Measurements from ENCODE around the gene SLC22A23.

The SLC22A23 gene, protein sequence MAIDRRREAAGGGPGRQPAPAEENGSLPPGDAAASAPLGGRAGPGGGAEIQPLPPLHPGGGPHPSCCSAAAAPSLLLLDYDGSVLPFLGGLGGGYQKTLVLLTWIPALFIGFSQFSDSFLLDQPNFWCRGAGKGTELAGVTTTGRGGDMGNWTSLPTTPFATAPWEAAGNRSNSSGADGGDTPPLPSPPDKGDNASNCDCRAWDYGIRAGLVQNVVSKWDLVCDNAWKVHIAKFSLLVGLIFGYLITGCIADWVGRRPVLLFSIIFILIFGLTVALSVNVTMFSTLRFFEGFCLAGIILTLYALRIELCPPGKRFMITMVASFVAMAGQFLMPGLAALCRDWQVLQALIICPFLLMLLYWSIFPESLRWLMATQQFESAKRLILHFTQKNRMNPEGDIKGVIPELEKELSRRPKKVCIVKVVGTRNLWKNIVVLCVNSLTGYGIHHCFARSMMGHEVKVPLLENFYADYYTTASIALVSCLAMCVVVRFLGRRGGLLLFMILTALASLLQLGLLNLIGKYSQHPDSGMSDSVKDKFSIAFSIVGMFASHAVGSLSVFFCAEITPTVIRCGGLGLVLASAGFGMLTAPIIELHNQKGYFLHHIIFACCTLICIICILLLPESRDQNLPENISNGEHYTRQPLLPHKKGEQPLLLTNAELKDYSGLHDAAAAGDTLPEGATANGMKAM

DNA sequence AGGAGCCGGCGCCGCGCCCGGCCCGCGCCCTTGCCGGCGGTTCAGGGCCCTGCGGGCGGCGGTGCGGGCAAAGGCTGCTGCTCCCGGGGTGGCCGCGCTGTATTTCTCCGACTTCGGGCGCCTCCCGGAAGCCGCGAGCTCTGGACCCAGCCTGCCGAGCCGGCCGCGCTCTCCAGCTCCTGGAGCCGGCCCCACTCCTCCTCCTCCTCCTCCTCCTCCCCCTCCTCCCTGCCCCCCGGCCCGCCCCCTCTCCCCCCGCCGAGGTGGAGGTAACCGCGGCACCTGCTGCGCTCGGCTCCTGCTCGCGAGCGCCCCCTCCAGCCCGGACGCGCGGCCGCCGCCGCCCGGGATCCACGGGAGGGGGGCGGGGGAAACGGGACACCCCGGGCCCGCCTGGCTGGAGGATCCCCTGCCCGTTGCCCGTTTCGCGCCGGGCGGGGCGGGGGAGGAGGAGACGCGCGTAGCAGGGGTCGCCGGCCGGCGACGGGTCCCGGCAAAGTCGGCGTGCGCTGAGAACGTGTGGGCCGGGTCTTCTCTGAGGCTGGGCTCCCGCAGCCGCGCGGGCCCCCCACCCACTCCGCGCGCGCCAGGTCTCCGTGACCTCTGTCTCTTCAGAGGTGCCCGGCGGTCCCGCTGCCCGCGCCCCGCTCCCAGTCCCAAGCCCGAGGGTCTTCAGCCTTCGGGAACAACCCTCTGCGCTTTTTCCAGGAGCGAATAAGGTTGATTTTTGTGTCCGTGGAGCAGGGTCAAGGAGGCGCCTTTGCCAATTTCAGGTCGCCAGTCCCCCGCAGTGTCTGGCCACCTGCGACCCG lies at the start of gene SLC22A23:
SLC22A23 (minus strand) TSS at position 153 of the 812 bp plus-strand sequence. CDS start 491 bp downstream, outside the sequence.
- no peak for DNase-seq

DNA sequence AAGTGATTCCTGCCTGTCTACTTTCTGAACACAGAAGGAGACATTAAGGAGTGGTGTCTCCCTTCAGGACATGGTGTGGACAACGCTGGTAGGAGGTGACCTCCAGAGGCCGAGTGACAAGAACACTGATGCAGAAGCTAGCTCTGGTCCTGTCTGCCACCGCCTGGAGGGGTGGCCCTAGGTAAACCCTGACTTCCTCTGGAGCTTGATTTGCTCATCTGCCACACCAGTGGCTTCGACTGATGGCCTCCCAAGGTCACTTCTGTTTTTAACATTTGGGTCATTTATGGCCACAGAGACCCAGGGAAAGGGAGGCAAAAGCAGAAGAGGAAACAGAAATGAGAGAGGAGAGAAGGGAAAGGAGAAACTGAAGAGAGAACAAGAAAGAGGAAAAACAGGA lies 49.4 kb upstream of the SLC22A23 start:
- no peak for DNase-seq

DNA sequence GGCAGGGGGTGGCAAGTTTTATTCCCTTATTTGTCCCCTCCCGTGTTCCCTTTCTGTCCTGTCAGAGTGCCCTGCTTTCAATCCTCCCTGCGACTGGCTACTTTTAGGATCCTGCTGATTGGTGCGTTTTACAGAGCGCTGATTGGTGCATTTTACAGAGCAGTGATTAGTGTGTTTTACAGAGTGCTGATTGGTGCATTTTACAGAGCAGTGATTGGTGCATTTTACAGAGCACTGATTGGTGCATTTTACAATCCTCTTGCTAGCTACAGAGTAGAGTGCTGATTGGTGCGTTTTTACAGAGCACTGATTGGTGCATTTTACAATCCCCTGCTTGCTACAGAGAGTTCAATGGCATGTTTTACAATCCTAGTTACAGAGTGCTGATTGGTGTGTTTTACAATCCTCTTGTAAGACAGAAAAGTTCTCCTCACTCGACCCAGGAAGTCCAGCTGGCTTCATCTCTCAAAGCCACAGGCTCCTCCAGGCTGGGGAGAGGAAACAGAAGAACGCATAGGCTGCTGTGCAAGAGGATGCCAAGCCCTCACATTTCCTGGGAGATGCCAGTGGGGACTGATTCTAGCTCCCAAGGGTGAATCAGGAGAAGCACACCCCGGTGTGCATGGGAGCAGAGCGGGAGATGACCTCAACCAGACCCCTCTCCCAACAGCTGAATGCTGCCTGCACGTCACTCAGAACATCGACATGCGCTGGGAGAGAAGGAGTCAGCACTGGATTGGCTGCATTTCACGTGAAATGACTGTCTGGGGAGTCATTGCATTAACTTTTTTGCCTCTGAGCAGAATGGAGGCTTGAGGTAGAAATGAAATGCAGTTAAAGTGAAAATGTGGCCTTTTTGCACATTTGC lies 48.3 kb upstream of the SLC22A23 start:
- DNase-seq = no peak

DNA sequence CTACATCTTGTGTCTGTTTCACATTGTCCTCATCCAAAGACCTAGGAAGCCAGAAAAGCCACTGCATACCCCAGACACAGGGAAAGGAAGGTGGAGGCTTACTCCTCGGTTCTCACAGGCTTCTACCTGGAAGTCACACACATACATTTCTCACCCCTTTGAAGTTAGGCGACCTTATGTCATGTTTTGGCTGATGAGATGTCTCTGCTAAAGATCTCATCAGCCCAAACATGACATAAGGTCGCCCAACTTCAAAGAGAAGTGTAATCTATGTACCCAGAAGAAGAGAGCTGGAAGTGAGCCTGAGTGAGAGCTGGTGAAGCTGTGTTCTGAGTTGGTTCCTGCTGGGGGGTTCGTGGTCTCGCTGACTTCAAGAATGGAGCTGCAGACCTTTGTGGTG lies 47.5 kb upstream of the SLC22A23 start:
- no peak for DNase-seq

DNA sequence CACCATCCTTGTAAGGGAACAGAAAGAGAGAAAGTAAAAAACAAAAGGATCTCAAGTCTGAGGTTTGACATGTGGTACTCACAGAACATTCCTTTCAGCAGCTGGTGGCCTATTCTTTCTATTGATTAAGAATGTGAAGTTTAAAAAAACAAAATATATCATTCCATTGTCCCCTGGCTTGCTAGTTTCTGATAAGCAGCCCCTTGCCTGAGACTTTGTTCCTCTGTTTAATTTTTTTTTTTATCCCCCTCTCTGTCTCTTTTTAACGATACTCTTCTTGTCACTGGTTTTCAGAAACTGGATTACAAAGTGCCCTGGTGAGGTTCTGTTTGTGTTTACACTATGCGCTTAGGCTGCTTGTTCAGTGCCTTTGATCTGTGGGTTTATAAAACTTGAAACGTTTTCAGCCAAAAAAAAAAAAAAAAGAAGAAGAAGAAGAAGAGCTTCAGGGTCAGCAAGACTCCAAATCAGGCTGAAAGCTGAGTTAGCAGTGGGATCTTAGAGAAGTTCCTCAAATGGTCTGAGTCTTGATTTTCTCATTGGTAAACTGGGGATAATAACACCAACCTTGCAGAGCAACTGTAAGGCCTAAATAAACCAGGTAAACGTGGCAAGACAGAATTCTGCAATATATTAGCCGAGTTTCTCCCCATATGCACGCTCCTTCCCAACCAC lies 45.1 kb upstream of the SLC22A23 start:
- no peak for DNase-seq

DNA sequence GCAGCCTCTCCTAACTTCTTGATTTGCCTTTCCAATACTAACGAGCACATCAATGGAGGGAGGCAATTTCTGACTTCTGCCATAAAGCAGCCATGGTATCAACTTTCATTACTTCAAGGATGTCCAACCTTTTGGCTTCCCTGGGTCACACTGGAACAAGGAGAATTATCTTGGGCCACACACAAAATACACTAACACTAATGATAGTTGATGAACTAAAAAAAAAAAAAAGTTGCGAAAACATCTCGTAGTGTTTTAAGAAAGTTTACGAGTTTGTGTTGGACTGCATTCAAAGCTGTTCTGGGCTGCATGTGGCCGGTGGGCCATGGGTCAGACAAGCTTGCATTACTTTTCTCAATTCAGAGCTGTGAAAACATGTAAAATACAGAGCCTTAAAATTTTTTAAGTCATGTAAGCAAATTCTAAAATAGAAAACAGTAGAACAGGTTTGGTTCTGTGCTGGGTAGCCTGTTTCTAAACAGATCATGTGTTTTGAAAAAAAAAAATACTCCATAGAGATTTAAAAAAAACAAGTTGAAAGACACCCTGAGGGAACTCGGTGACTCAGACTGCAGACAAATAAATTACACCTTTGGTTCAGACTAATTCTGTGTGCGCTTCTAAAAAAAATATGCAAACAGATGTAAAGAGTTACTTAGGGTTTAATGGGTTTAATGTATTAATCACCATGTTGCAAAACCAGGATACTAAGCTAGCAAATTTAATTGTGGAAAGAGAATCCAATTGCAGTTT lies 43.6 kb upstream of the SLC22A23 start:
- DNase-seq = no peak

DNA sequence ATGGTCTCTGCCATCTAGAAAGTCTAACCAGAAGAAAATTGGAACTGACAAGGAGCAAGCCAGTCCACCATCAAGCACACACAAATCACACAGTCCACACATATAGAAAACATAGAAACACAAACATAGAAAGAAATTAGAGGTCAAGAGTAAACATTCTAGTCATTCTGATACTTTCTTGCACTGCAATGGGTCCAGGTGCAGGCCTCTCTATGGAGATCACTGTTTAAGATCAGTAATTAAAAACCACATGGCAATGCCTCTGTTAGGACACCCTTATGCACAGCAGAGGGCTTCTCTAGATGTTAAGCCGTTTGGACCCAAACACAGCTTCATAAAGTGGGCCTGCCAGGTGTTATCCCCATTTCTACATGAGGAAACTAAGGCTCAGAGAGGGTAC lies 42.8 kb upstream of the SLC22A23 start:
- DNase-seq = no peak

DNA sequence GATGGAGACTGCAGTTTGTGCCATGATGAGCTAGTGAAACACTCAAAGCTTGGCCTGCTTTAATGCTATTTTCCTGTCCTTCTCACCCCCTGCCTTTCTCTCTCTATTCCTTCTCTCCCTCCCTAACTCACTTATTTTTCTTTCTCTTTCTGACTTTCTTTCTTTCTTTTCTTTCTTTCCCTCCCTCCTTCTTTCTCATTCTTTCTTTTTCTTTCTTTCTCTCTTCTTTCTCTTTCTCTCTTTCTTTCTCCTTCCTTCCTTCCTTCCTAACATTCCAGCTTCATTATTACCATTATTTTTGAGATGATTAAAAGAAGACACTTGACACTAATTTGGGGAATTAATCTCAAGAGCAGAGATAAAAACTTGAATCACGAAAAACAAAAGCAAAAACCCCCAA lies 39.5 kb upstream of the SLC22A23 start:
- DNase-seq = no peak

DNA sequence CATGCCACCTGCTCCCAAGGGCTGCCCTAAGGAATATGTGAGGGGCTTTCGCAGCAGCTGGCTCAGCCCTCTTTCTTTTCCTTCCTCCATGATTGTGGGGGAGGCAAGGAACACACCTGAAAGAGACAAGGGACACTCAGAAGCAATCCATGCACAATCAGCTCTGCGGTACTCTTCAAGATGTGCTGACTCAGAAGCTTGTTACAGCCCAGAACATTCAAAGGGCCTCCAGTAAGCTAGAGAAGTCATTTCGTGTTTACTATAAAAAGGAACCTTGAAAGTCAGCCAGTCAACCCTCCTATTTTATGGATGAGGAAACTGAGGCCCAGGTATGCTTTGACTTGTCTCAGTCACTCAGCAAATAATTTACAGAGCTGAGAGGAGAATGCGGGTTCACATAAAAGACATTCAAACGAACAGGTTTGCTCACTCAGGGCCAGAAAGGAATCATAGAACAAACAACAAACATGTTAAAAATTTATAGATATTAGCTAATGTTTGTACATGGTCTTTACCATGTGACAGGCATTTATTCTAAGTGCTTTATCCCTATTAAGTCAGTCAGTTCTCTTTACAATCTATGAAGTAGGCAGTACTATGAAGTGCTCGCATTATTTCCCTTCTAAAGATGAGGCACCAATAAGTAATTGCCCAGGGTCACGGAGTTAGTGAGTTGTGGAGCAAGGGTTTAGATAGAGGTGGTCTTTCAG lies 37.7 kb upstream of the SLC22A23 start:
- DNase-seq = no peak

DNA sequence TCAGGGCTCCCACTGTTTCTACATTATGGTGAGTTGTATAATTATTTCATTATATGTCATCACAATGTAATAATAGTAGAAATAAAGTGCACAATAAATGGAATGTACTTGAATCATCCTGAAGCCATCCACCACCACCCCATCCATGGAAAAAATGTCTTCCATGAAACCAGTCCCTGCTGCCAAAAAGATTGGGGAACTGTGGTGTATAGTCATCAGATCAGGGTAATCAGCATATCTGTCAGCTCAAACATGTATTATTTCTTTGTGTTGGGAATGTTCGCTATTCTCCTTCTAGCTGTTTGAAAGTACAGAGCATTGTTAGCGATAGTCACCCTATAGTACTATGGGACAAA lies 33.8 kb upstream of the SLC22A23 start:
- DNase-seq = no peak

DNA sequence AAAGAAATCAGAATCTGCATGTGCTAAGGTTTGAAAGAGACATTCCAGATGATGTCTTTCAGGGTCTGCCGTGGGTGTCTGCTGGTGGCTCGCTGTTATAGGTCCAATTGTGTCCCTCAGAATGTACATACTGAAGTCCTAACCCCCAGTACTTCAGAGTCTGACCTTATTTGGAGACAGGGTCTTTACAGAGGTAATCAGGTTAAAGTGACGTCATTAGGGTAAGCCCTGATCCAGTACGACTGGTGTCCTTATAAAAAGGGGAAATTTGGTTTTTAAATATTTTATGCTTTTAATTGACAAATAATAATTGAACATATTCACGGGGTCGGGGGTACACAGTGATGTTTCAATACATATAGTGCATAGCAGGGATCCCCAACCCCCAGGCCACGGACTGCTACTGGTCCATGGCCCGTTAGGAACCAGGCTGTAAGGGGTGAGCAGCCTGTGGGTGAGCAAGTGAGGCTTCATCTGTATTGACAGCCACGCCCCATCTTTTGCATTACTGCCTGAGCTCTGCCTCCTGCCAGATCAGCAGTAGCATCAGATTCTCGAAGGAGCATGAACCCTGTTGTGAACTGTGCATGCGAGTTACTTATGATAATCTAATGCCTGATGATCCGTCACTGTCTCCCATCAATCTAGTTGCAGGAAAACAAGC lies 33.2 kb upstream of the SLC22A23 start:
- DNase-seq = no peak

DNA sequence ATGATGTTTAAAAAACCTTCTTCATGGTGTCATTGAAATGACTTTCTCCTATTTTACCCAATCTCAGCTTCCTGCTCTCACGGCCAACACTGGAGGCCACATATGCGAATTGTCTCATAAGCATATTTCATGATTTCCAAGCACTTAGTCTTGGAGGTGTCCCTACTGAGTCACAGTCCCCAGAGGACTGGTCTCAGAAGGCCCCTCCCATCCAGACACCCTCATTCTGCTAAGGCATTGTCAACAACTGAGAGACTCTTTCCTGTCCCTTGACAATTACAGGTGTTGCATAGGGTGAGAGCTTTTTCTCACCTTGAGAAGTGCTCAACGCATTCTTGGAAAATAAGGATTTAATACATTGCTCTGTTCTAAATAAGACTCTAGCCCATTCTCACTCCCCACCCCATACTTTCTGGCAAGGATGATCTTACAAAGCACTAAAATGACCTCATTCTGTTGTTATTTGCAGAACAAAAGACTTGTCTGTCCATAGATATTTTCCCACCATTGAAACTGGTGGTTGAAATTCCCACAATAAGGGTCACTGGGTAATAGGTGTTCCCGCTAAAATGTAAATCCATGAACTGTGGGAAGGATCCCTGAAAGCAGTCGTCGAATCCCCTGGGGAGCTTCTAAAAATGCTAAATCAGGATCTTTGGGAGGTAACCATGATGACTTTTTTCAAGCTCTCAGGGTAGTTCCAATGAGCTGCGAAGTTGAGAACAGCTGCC lies 32.3 kb upstream of the SLC22A23 start:
- no peak for DNase-seq

DNA sequence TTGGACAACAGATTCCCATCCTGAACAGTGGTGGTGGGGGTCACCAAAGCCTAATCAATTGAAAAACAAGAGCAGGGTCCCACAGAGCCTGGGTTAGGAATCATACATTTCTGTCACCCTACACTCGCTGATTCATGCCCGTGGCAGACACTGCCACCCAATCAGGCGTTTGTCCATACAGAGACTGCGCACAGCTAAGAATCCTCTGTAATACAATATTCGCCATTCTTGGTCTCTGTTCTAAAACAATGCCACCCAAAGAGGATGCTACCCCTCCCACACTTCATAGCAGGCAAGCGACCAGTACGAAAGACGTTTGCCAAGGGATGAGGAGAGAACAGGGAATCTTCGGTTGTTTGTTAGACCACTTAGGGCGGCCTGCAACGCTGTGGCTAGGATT lies 28.1 kb upstream of the SLC22A23 start:
- no peak for DNase-seq

DNA sequence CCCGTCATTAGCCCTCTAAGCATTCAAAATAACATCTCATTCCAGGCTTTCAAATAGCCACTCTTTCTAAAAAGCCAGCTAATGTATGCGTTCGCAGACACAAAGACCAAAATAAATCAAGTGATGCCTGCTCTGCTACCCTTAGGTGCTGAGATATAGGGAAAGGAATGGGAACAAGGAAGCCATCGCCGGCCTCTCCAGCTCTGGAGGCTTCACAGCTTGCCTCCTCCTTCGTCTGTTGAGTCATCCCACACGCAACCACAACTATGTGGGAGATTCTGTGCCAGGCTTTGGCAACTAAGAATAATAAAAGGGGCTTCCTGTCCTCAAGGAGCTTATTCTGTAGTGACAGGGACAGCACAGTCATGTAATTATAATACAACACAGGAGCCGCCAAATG lies 27.3 kb upstream of the SLC22A23 start:
- DNase-seq = no peak

DNA sequence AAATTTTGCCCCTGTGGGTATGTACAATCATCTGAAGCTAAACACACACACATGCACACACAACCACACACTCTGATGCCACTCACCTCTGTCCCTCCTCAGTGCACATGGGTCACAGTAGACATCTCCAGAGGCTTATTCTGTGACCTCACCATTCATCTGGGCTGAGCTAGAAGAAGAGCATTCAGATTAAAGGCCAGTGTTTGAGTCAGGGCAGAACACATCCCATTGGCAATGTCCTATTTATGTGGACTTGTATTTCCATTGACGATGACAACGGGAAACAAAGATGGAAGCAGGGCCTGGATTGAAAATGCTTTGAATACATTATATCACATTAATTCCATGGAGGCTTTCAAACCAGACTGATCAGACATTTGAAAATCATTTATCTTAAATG lies 26.8 kb upstream of the SLC22A23 start:
- no peak for DNase-seq

DNA sequence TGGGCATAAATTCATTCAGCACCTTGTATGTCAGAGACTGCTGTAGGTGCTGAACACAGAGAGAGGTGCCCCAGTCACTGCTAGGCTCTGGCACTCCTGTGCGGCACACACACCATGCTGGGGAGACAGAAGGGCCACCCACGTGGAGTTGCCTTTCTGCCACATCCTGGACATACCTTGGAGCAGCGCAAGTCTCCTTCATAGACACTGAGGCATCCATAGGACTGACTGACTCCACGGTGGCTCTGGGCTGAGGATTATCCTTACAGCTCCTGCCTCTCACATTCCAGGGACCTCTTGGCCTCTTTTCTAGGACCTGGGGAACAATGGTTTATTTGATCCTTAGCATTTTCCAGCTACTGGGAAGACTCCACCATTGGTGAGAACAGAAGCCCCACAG lies 26.0 kb upstream of the SLC22A23 start:
- DNase-seq = no peak

DNA sequence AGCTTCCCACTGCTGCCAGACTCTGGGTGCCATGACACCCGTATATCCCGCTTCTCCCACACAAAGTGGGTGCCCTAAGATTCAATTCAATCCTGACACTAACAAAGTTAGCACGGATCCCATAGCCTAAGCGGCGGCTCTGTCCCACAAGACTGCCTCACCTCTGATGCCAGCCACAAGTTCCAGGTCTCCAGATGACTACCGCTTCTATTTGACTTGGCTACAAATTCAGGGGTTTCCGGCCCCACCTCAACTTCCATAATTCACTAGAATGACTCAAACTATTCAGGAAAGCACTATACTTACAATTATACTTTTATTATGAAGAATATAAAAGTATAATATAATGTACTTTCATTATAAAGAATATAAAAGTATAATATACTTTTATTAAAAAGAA lies 24.8 kb upstream of the SLC22A23 start:
- DNase-seq = no peak

DNA sequence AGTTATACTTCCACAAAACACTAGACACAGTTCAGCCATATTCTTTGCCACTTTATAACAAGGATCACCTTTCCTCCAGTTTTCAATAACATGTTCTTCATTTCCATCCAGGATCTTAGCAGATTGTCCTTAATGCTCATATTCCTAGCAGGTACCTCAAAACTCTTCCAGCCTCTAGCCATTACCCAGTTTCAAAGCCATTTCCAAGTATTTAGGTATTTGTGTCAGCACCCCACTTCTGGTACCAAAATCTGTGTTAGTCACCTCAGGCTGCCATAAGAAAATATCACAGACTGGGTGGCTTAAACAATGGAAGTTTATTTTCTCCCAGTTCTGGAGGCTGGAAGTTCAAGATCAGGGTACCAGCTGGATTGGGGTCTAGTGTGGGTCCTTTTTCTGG lies 23.2 kb upstream of the SLC22A23 start:
- DNase-seq = no peak

DNA sequence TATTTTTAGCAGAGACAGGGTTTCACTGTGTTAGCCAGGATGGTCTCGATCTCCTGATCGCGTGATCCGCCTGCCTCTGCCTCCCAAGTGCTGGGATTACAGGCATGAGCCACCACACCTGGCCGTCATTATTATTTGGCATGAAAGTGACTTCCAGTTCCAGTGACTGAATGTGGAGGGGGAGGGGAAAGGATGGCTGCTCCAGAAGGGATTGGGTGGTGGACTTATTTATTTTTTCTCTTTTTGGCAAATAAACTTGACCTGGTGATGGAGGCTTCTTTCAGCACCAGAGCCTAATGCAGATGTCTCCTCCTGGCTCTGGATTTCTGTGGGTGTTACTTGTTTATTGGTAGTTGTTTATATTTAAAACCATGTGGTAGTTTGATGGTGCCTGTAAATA lies 16.9 kb upstream of the SLC22A23 start:
- DNase-seq = no peak

Measured in NCI-H187 treated with DMSO at 0.1 percent for 48 hours (cell line).